EH (cell line): ENCODE results near the gene FBP2.
"Not testable (repeated sequence)": the region's sequence is repeated elsewhere in the genome, so short reads cannot be mapped to it uniquely, and the experiment has no call there.

Experiments used
- DNase-seq: peaks from one replicate; pipeline ENCODE4 v3.0.0-alpha.2; 2015; ENCODE audit warnings: low read depth

The FBP2 gene

GRCh38 chr9:94563548-94563947 is 30.1 kb downstream of the FBP2 start:
- DNase-seq: no peak

GRCh38 chr9:94560237-94560636 is 33.4 kb downstream of the FBP2 start:
- DNase-seq: no peak

- DNase-seq: no peak
Measured at GRCh38 chr9:94557376-94557775, 36.2 kb downstream of the FBP2 start.

- peak; percentile 76 for DNase-seq
Measured at GRCh38 chr9:94554439-94555331, 38.9 kb downstream of the FBP2 start, which contains the start of gene PCAT7. Gene PCAT7 (plus strand): TSS chr9:94555083.

GRCh38 chr9:94554078-94554438 is 39.6 kb downstream of the FBP2 start:
- no peak for DNase-seq

GRCh38 chr9:94553029-94553938 is 40.3 kb downstream of the FBP2 start:
- DNase-seq: no peak

- no peak for DNase-seq
Measured at GRCh38 chr9:94545940-94546339, 47.7 kb downstream of the FBP2 start.

- not testable (repeated sequence) for DNase-seq
Measured at GRCh38 chr9:94544335-94544734, 49.3 kb downstream of the FBP2 start.

- DNase-seq: no peak
Measured at GRCh38 chr9:94538908-94539307, 54.7 kb downstream of the FBP2 start.

GRCh38 chr9:94534901-94535300 is 58.7 kb downstream of the FBP2 start:
- DNase-seq: peak; percentile 15

GRCh38 chr9:94533601-94534000 is 60.0 kb downstream of the FBP2 start:
- DNase-seq: no peak

GRCh38 chr9:94533155-94533554 is 60.5 kb downstream of the FBP2 start:
- DNase-seq: no peak

GRCh38 chr9:94528886-94529285 is 64.7 kb downstream of the FBP2 start:
- no peak for DNase-seq

GRCh38 chr9:94526951-94527350 is 66.7 kb downstream of the FBP2 start:
- DNase-seq: no peak

- no peak for DNase-seq
Measured at GRCh38 chr9:94526271-94526670, 67.4 kb downstream of the FBP2 start.

GRCh38 chr9:94525396-94526035 is 68.1 kb downstream of the FBP2 start:
- DNase-seq: no peak

- no peak for DNase-seq
Measured at GRCh38 chr9:94517254-94517653, 76.4 kb downstream of the FBP2 start.

- no peak for DNase-seq
Measured at GRCh38 chr9:94514722-94515121, 78.9 kb downstream of the FBP2 start.

- DNase-seq: no peak
Measured at GRCh38 chr9:94511955-94512265, 81.7 kb downstream of the FBP2 start.

GRCh38 chr9:94511134-94511954 is 82.3 kb downstream of the FBP2 start:
- DNase-seq: peak; percentile 42
